ENCODE data around the gene TBC1D22A.

- no peak for TF ChIP-seq CTCF (IDR thresholded peaks at IDR 0.05; ENCODE audit: poor library complexity)
- TF ChIP-seq EZH2phosphoT487 (IDR thresholded peaks at IDR 0.05; ENCODE audit: low read depth, severe bottlenecking, unreplicated experiment): no peak
Observed at GRCh38 chr22:46929710-46930204, 167.3 kb downstream of the TBC1D22A start.
